Measurements from ENCODE around the gene PPP1R26. TPM values are rescaled to one million over a fixed set of nuclear protein-coding genes. Genes with fewer than 3 reads are reported as not detected.
A peak's percentile ranks its signal among the peaks of the same experiment; 100 is the strongest.

Gene PPP1R26
- total and polyA plus RNA-seq, 2 of the 13 experiments (the other 11 are each of a cell fraction or from before 2014, with no cell fraction given) = 8.6 to 11.6 TPM

GRCh38 chr9:135490166-135490870 lies 10.7 kb downstream of the PPP1R26 start:
- DNase-seq (ENCODE audit: low spot score) = no peak
- Histone ChIP-seq H3K36me3 (replicated peaks in 1 of 2; ENCODE audit: control insufficient read depth in 1 of 2, insufficient read depth in 2 of 2, low read length in 2 of 2) (peaks cover 7 to 13% of the 10 kb centered on the region in 2 experiments; a peak in 4 of 5 replicates), H3K27me3 (ENCODE audit: control insufficient read depth in 1 of 2, insufficient read depth in 2 of 2, low read length in 2 of 2) (no peaks in the 10 kb centered on the region), H3K4me1 (ENCODE audit: insufficient read depth, low read length) (peaks cover 43% of the 10 kb centered on the region), H3K27ac (ENCODE audit: extremely low read length, insufficient read depth, low read length) (peak overlapping the region; percentile 61), H3K79me2 (ENCODE audit: insufficient read depth, low read length) (no peaks in the 10 kb centered on the region), H3K4me3 (replicated peaks in 1 of 3; ENCODE audit: insufficient read depth in 1 of 3, low read depth in 2 of 3, low read length in 3 of 3) (0 out of 6 replicates have a peak overlapping the region, but pooled peaks of 1 of the 3 experiments have one; percentile 37), H3K9ac (ENCODE audit: insufficient read depth, low read depth, low read length) (peak overlapping the region; percentile 20; the same call in 1 of the 2 replicates), H3K4me2 (ENCODE audit: low read depth, low read length) (peak overlapping the region; percentile 75; the same call in 1 of the 2 replicates), H3K9me3 (ENCODE audit: low read length) (no peaks in the 10 kb centered on the region), H4K20me1 (ENCODE audit: insufficient read depth, low read length) (no peaks in the 10 kb centered on the region), H2AFZ (ENCODE audit: low read length) (no peak overlapping the region)
- 0 out of 2 replicates have a peak, but pooled peaks have one; percentile 49 for TF ChIP-seq ZNF414 (CRISPR knock-in tag; IDR thresholded peaks at IDR 0.05)
- TF ChIP-seq ELF1 (CRISPR knock-in tag; IDR thresholded peaks at IDR 0.05) = no peak
- FAIRE-seq = no peak
- in situ Hi-C loops (cut with HindIII; ENCODE audit: extremely low pct_ligation_motif_present, low pct_unique_long_range_greater_than_20kb) = no loop called here
- WGBS (ENCODE audit: low lambda C conversion rate) = 94% methylated on average over 14 of the region's 16 CpGs
- no TSS peak for BruUV-seq (replicated peaks)
- intact Hi-C loops (cut with micrococcal nuclease; ENCODE audit: unreplicated experiment) = no loop called here
- POLR2A ChIA-PET = interaction anchor here (1.0 to 1.6 kb wide), 3 partner anchors 9 to 10 kb away, joined by 3 to 16 read pairs (median 6); partner anchors contain the start of gene MRPS2
- CTCF ChIA-PET (ENCODE audit: low intra/inter-chr PET ratio, low total read pairs) = no interaction called here
- ATAC-seq = peak; percentile 13

- Histone ChIP-seq H3K27me3 (ENCODE audit: control insufficient read depth in 1 of 2, insufficient read depth in 2 of 2, low read length in 2 of 2) (no peaks in the 10 kb centered on the region), H2AFZ (ENCODE audit: low read length) (no peak overlapping the region), H3K9ac (ENCODE audit: insufficient read depth, low read depth, low read length) (peak overlapping the region; percentile 36), H3K4me1 (ENCODE audit: insufficient read depth, low read length) (peaks cover 43% of the 10 kb centered on the region), H3K4me3 (replicated peaks in 1 of 3; ENCODE audit: insufficient read depth in 1 of 3, low read depth in 2 of 3, low read length in 3 of 3) (peak overlapping the region; percentile 27 to 42 (median 37); a peak in 5 of 6 replicates), H3K4me2 (ENCODE audit: low read depth, low read length) (peak overlapping the region; percentile 75), H4K20me1 (ENCODE audit: insufficient read depth, low read length) (no peaks in the 10 kb centered on the region), H3K27ac (ENCODE audit: extremely low read length, insufficient read depth, low read length) (peak overlapping the region; percentile 61), H3K36me3 (replicated peaks in 1 of 2; ENCODE audit: control insufficient read depth in 1 of 2, insufficient read depth in 2 of 2, low read length in 2 of 2) (peaks cover 4 to 6% of the 10 kb centered on the region in 2 experiments; a peak in 3 of 5 replicates), H3K9me3 (ENCODE audit: low read length) (no peaks in the 10 kb centered on the region), H3K79me2 (ENCODE audit: insufficient read depth, low read length) (no peaks in the 10 kb centered on the region)
- intact Hi-C loops (cut with micrococcal nuclease; ENCODE audit: unreplicated experiment) (loop anchor here (1.0 kb wide), 1 partner anchor 8 kb away; a partner anchor contains a TSS), in situ Hi-C loops (cut with HindIII; ENCODE audit: extremely low pct_ligation_motif_present, low pct_unique_long_range_greater_than_20kb) (no loop called here)
- ATAC-seq (peak; percentile 85), FAIRE-seq (peak; percentile 86), DNase-seq (ENCODE audit: low spot score) (peak; percentile 68)
- BruUV-seq (replicated peaks) = no TSS peak
- 20% methylated on average over 7 of the region's 18 CpGs for WGBS (ENCODE audit: low lambda C conversion rate)
- POLR2A ChIA-PET = interaction anchor here (1.0 to 1.6 kb wide), 3 partner anchors 8 to 11 kb away, joined by 3 to 16 read pairs (median 6); partner anchors contain the start of gene MRPS2
- CTCF ChIA-PET (ENCODE audit: low intra/inter-chr PET ratio, low total read pairs) = no interaction called here
- TF ChIP-seq ZNF253 (CRISPR knock-in tag; IDR thresholded peaks at IDR 0.05; ENCODE audit: borderline replicate concordance) (no peak), MTA3 (CRISPR knock-in tag; IDR thresholded peaks at IDR 0.05) (no peak), ARID2 (CRISPR knock-in tag; IDR thresholded peaks at IDR 0.05; ENCODE audit: borderline replicate concordance) (no peak), MAFG (CRISPR knock-in tag; IDR thresholded peaks at IDR 0.05) (no peak), ZFP36L2 (CRISPR knock-in tag; IDR thresholded peaks at IDR 0.05) (no peak), ZNF142 (CRISPR knock-in tag; IDR thresholded peaks at IDR 0.05) (no peak), CREM (IDR thresholded peaks at IDR 0.05) (peak; percentile 19; the same call in 1 of the 2 replicates), CREM (CRISPR knock-in tag; IDR thresholded peaks at IDR 0.05) (no peak)
These were observed 11.4 kb downstream of the PPP1R26 start for GRCh38 chr9:135490980-135491464.

Measured in HepG2 (cell line).